HG03039 (cell line): ENCODE measurements around the gene SCYL1.

ENCODE experiments used
- ATAC-seq: cut with Tn5 transposase; IDR thresholded peaks from one replicate; pipeline ENCODE4 v1.9.1; 2021; ENCODE audit warnings: mild to moderate bottlenecking, moderate library complexity; ENCODE audit not compliant: unreplicated experiment

SCYL1 gene

GRCh38 chr11:65551572-65552387 is 26.9 kb downstream of the SCYL1 start:
- no peak for ATAC-seq

GRCh38 chr11:65552388-65552951 is 27.6 kb downstream of the SCYL1 start:
- no peak for ATAC-seq

- no peak for ATAC-seq
These were observed 28.6 kb downstream of the SCYL1 start for GRCh38 chr11:65553301-65554001.

GRCh38 chr11:65554057-65554818 is 29.4 kb downstream of the SCYL1 start:
- ATAC-seq = no peak

GRCh38 chr11:65554842-65555430 is 30.1 kb downstream of the SCYL1 start:
- ATAC-seq = no peak

- no peak for ATAC-seq
These were observed 30.9 kb downstream of the SCYL1 start for GRCh38 chr11:65555693-65556231.

GRCh38 chr11:65556470-65557279 is 31.8 kb downstream of the SCYL1 start:
- no peak for ATAC-seq

- ATAC-seq = no peak
These were observed 32.6 kb downstream of the SCYL1 start for GRCh38 chr11:65557280-65558001.

- ATAC-seq = no peak
These were observed 33.4 kb downstream of the SCYL1 start, which contains the start of gene LTBP3 for GRCh38 chr11:65558002-65558929. TSS of gene LTBP3 (minus strand) at chr11:65558359. CDS start at chr11:65557959, 400 bp downstream.

GRCh38 chr11:65558930-65559509 is 34.1 kb downstream of the SCYL1 start:
- ATAC-seq = no peak

- no peak for ATAC-seq
These were observed 34.7 kb downstream of the SCYL1 start for GRCh38 chr11:65559535-65559934.

GRCh38 chr11:65559951-65560537 is 35.2 kb downstream of the SCYL1 start:
- ATAC-seq = no peak

- no peak for ATAC-seq
These were observed 35.9 kb downstream of the SCYL1 start for GRCh38 chr11:65560555-65561418.

GRCh38 chr11:65562020-65562419 is 37.1 kb downstream of the SCYL1 start:
- ATAC-seq = no peak

GRCh38 chr11:65562788-65563187 is 37.9 kb downstream of the SCYL1 start:
- no peak for ATAC-seq

GRCh38 chr11:65563601-65564000 is 38.7 kb downstream of the SCYL1 start:
- no peak for ATAC-seq
